H9 (cell line): ENCODE results near the gene DUSP1. TPM values are rescaled to one million over a fixed set of nuclear protein-coding genes. Genes with fewer than 3 reads are reported as not detected.

ENCODE experiments used
- DNase-seq: peaks from one replicate; pipeline ENCODE4 v3.0.0-alpha.2; 2017
- H2AFZ ChIP-seq: one replicate; pipeline ENCODE4 v1.6.1; 2013; ENCODE audit warnings: mild to moderate bottlenecking, low read length, control low read depth, moderate library complexity
- H2AK5ac ChIP-seq: 2 replicates; pipeline ENCODE4 v1.6.1; 2013; ENCODE audit warnings: low read length, control low read depth, mixed read lengths; ENCODE audit not compliant: insufficient read length
- H2BK120ac ChIP-seq: one replicate; pipeline ENCODE4 v1.6.1; 2013; ENCODE audit warnings: low read depth, mild to moderate bottlenecking, low read length, control low read depth, inconsistent platforms; ENCODE audit not compliant: poor library complexity, severe bottlenecking
- H2BK12ac ChIP-seq: 2 replicates; pipeline ENCODE4 v1.6.1; 2013; ENCODE audit warnings: low read length, control low read depth, mixed read lengths, low read depth; ENCODE audit not compliant: insufficient read length
- H2BK15ac ChIP-seq: 2 replicates; pipeline ENCODE4 v1.6.1; 2013; ENCODE audit warnings: low read depth, low read length, control low read depth
- H2BK20ac ChIP-seq: one replicate; pipeline ENCODE4 v1.6.1; 2013; ENCODE audit warnings: low read depth, mild to moderate bottlenecking, low read length, control low read depth, inconsistent platforms; ENCODE audit not compliant: poor library complexity, severe bottlenecking
- H2BK5ac ChIP-seq: 2 replicates; pipeline ENCODE4 v1.6.1; 2013; ENCODE audit warnings: low read length, control low read depth, mixed read lengths; ENCODE audit not compliant: insufficient read length
- H3K14ac ChIP-seq: 2 replicates; pipeline ENCODE4 v1.6.1; 2013; ENCODE audit warnings: low read length, control low read depth; ENCODE audit not compliant: insufficient read depth
- H3K18ac ChIP-seq: 2 replicates; pipeline ENCODE4 v1.6.1; 2013; ENCODE audit warnings: low read depth, mild to moderate bottlenecking, mixed read lengths, low read length, control low read depth; ENCODE audit not compliant: insufficient read length
- H3K23ac ChIP-seq: 2 replicates; pipeline ENCODE4 v1.6.1; 2013; ENCODE audit warnings: low read length, control low read depth, mixed read lengths, low read depth; ENCODE audit not compliant: insufficient read length
- H3K23me2 ChIP-seq: 2 replicates; pipeline ENCODE4 v1.6.1; 2013; ENCODE audit warnings: low read depth, mild to moderate bottlenecking, mixed read lengths, low read length, control low read depth; ENCODE audit not compliant: insufficient read length, poor library complexity, severe bottlenecking
- H3K27ac ChIP-seq: 2 replicates; pipeline ENCODE4 v1.5.1; 2013; ENCODE audit warnings: low read length, control low read depth, mixed read lengths, low read depth; ENCODE audit not compliant: insufficient read length
- H3K27me3 ChIP-seq: 2 replicates; pipeline ENCODE4 v1.6.1; 2013; ENCODE audit warnings: low read length, control low read depth, inconsistent platforms; ENCODE audit not compliant: insufficient read depth
- H3K4ac ChIP-seq: 2 replicates; pipeline ENCODE4 v1.6.1; 2013; ENCODE audit warnings: low read depth, mild to moderate bottlenecking, control low read depth, inconsistent platforms, low read length, moderate library complexity
- H3K4me1 ChIP-seq: 2 replicates; pipeline ENCODE4 v1.6.1; 2013; ENCODE audit warnings: low read length, control low read depth, inconsistent platforms; ENCODE audit not compliant: insufficient read depth
- H3K4me2 ChIP-seq: 2 replicates; pipeline ENCODE4 v1.6.1; 2013; ENCODE audit warnings: low read length, control low read depth, mixed read lengths; ENCODE audit not compliant: insufficient read length, insufficient read depth
- H3K56ac ChIP-seq: 2 replicates; pipeline ENCODE4 v1.6.1; 2013; ENCODE audit warnings: low read depth, mild to moderate bottlenecking, mixed read lengths, low read length, control low read depth; ENCODE audit not compliant: insufficient read length
- H3K79me1 ChIP-seq: 2 replicates; pipeline ENCODE4 v1.6.1; 2013; ENCODE audit warnings: low read depth, mild to moderate bottlenecking, moderate library complexity, low read length, control low read depth, inconsistent platforms; ENCODE audit not compliant: insufficient read depth, poor library complexity, severe bottlenecking
- H3K79me2 ChIP-seq: 2 replicates; pipeline ENCODE4 v1.6.1; 2013; ENCODE audit warnings: low read length, control low read depth, inconsistent platforms; ENCODE audit not compliant: insufficient read depth
- H3K9ac ChIP-seq: 2 replicates; pipeline ENCODE4 v1.6.1; 2013; ENCODE audit warnings: low read length, control low read depth, mixed read lengths; ENCODE audit not compliant: insufficient read length; ENCODE audit errors: extremely low read depth
- H3K9me3 ChIP-seq: one replicate; pipeline ENCODE4 v1.6.1; 2013; ENCODE audit warnings: low read depth, low read length, inconsistent platforms; ENCODE audit not compliant: control insufficient read depth
- H3T11ph ChIP-seq: one replicate; pipeline ENCODE4 v1.6.1; 2013; ENCODE audit warnings: mild to moderate bottlenecking, low read length, control low read depth, inconsistent platforms
- H4K20me1 ChIP-seq: one replicate; pipeline ENCODE4 v1.6.1; 2013; ENCODE audit not compliant: control insufficient read depth, insufficient read length, insufficient read depth
- H4K5ac ChIP-seq: 2 replicates; pipeline ENCODE4 v1.6.1; 2013; ENCODE audit warnings: low read depth, mild to moderate bottlenecking, mixed read lengths, low read length, control low read depth; ENCODE audit not compliant: insufficient read length
- H4K8ac ChIP-seq: replicated peaks from 2 replicates; pipeline ENCODE4 v1.6.1; 2013; ENCODE audit warnings: low read length, control low read depth, mixed read lengths, low read depth; ENCODE audit not compliant: insufficient read length
- H4K91ac ChIP-seq: 2 replicates; pipeline ENCODE4 v1.6.1; 2013; ENCODE audit warnings: low read depth, mild to moderate bottlenecking, moderate library complexity, mixed read lengths, low read length, control low read depth; ENCODE audit not compliant: insufficient read length
- H3K27ac Mint-ChIP-seq, 3 experiments: 2 replicates in 2 of 3; 3 replicates in 1 of 3; pipeline ENCODE4 v1.8.0; 2020 to 2021; ENCODE audit warnings: mixed read lengths in 3 of 3, mild to moderate bottlenecking in 1 of 3, moderate library complexity in 1 of 3
- H3K27me3 Mint-ChIP-seq: 2 replicates; pipeline ENCODE4 v1.8.0; 2021; ENCODE audit warnings: low read depth, mild to moderate bottlenecking, moderate library complexity, mixed read lengths
- H3K36me3 Mint-ChIP-seq, 3 experiments: 2 replicates in 2 of 3; 3 replicates in 1 of 3; pipeline ENCODE4 v1.8.0; 2020 to 2021; ENCODE audit warnings: low read depth in 3 of 3, mixed read lengths in 3 of 3; ENCODE audit not compliant: insufficient read depth in 1 of 3
- H3K4me1 Mint-ChIP-seq, 2 experiments: 2 replicates each; pipeline ENCODE4 v1.8.0; 2020; ENCODE audit warnings: mixed read lengths in 2 of 2
- H3K4me3 Mint-ChIP-seq, 2 experiments: 2 replicates in 1 of 2; 3 replicates in 1 of 2; pipeline ENCODE4 v1.8.0; 2020 to 2021; ENCODE audit warnings: mild to moderate bottlenecking in 2 of 2, mixed read lengths in 2 of 2, moderate library complexity in 1 of 2
- H3K9me3 Mint-ChIP-seq, 2 experiments: 2 replicates in 1 of 2; 3 replicates in 1 of 2; pipeline ENCODE4 v1.8.0; 2020; ENCODE audit warnings: mild to moderate bottlenecking in 2 of 2, mixed read lengths in 2 of 2, moderate library complexity in 1 of 2
- WGBS: extraction: QIAGEN DNeasy Blood & Tissue Kit; methylation state at CpG from one replicate; pipeline ENCODE4 v1.1.7; 2013; ENCODE audit warnings: missing lambda C conversion rate, low lambda C conversion rate, mixed read lengths; ENCODE audit not compliant: insufficient read length; ENCODE audit errors: extremely low coverage; 5-methylcytosine and 5-hydroxymethylcytosine counted together
- total RNA-seq: library from RNA; stranded (reverse); gene quantifications from 2 replicates; pipeline ENCODE4 v1.2.1, GENCODE V29; 2021
- TF ChIP-seq, protein P1 (sequence below): fragments of 200-600 bp; sonication (generic); conservative IDR thresholded peaks from 3 replicates; pipeline ENCODE4 v1.8.0; 2021; ENCODE audit warnings: antibody characterized with exemption, mild to moderate bottlenecking

Gene DUSP1
- total RNA-seq, 1 experiment from 2014 or later = 10.9 TPM

DNA sequence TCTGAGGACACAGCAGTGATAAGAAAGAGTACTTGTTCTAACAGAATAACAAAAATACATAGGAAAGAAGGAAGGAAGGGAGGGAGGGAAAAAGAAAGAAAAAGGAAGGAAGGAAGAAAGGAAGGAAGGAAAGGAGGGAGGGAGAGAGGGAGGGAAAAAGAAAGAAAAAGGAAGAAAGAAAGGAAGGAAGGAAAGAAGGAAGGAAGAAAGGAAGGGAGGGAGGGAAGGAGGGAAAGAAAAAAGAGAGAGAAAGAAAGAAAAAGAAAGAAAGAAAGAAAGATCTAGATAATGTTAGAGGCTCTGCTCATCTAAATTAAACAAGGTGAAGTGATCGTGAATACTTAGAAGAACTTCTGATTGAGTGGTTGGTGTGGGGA is 29.8 kb downstream of the DUSP1 start:
- H3K9me3 Mint-ChIP-seq = no peaks in the 10 kb centered on the region
- peaks cover 14% of the 10 kb centered on the region for H3K27me3 Mint-ChIP-seq
- Histone ChIP-seq H3K23ac (no peak overlapping the region), H3K14ac (no peak overlapping the region), H3K4me2 (no peak overlapping the region), H3K23me2 (no peaks in the 10 kb centered on the region), H2BK20ac (no peak overlapping the region), H2BK120ac (no peak overlapping the region), H2BK15ac (no peak overlapping the region), H4K8ac (no peak overlapping the region), H4K91ac (no peak overlapping the region), H2AFZ (no peak overlapping the region), H3K4ac (no peak overlapping the region), H4K5ac (no peak overlapping the region), H3K27me3 (no peaks in the 10 kb centered on the region), H3K9ac (no peak overlapping the region), H3K4me1 (no peaks in the 10 kb centered on the region), H3K18ac (no peak overlapping the region), H3K56ac (no peak overlapping the region), H3K27ac (no peak overlapping the region), H2BK12ac (no peak overlapping the region), H3K79me1 (no peaks in the 10 kb centered on the region), H4K20me1 (peaks cover 2% of the 10 kb centered on the region), H2AK5ac (no peak overlapping the region), H3K9me3 (no peaks in the 10 kb centered on the region), H3T11ph (no peak overlapping the region), H3K79me2 (no peaks in the 10 kb centered on the region), H2BK5ac (no peak overlapping the region)
- H3K36me3 Mint-ChIP-seq = no peaks in the 10 kb centered on the region
- TF ChIP-seq, protein P1, sequence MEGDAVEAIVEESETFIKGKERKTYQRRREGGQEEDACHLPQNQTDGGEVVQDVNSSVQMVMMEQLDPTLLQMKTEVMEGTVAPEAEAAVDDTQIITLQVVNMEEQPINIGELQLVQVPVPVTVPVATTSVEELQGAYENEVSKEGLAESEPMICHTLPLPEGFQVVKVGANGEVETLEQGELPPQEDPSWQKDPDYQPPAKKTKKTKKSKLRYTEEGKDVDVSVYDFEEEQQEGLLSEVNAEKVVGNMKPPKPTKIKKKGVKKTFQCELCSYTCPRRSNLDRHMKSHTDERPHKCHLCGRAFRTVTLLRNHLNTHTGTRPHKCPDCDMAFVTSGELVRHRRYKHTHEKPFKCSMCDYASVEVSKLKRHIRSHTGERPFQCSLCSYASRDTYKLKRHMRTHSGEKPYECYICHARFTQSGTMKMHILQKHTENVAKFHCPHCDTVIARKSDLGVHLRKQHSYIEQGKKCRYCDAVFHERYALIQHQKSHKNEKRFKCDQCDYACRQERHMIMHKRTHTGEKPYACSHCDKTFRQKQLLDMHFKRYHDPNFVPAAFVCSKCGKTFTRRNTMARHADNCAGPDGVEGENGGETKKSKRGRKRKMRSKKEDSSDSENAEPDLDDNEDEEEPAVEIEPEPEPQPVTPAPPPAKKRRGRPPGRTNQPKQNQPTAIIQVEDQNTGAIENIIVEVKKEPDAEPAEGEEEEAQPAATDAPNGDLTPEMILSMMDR = no peak
- no peak for DNase-seq
- no peak overlapping the region for H3K27ac Mint-ChIP-seq
- no peak overlapping the region for H3K4me3 Mint-ChIP-seq
- H3K4me1 Mint-ChIP-seq = no peaks in the 10 kb centered on the region
- WGBS = no CpG with 5 or more reads among the region's 1 CpG
